Hepatocyte (in vitro differentiated cells): Measurements from ENCODE around the gene CCDC110. TPM values are rescaled to one million over a fixed set of nuclear protein-coding genes. Genes with fewer than 3 reads are reported as not detected.

ENCODE experiments used
- DNase-seq: peaks from one replicate; pipeline ENCODE4 v3.0.0-alpha.2; 2016; ENCODE audit warnings: low spot score
- H2AFZ ChIP-seq: fragments of 200-600 bp; sonication (generic); 2 replicates; pipeline ENCODE4 v1.6.0; 2016; ENCODE audit warnings: antibody characterized with exemption, mild to moderate bottlenecking
- H3K27ac ChIP-seq: fragments of 200-600 bp; sonication (generic); 2 replicates; pipeline ENCODE4 v1.5.1; 2016; ENCODE audit warnings: mild to moderate bottlenecking
- H3K27me3 ChIP-seq: fragments of 200-600 bp; sonication (generic); 2 replicates; pipeline ENCODE4 v1.6.1; 2016
- H3K36me3 ChIP-seq: fragments of 200-600 bp; sonication (generic); replicated peaks from 2 replicates; pipeline ENCODE4 v1.5.1; 2016; ENCODE audit warnings: low read depth; ENCODE audit not compliant: insufficient read depth
- H3K4me1 ChIP-seq: fragments of 200-600 bp; sonication (generic); 2 replicates; pipeline ENCODE4 v1.5.1; 2016; ENCODE audit warnings: mild to moderate bottlenecking, moderate library complexity; ENCODE audit not compliant: insufficient read depth
- H3K4me2 ChIP-seq: fragments of 200-600 bp; sonication (generic); 2 replicates; pipeline ENCODE4 v1.6.0; 2016
- H3K4me3 ChIP-seq: fragments of 200-600 bp; sonication (generic); 2 replicates; pipeline ENCODE4 v1.5.1; 2016; ENCODE audit warnings: mild to moderate bottlenecking
- H3K79me2 ChIP-seq: fragments of 200-600 bp; sonication (generic); 2 replicates; pipeline ENCODE4 v1.6.0; 2017; ENCODE audit warnings: mild to moderate bottlenecking
- H3K9me2 ChIP-seq: fragments of 200-600 bp; sonication (generic); replicated peaks from 2 replicates; pipeline ENCODE4 v1.6.0; 2017; ENCODE audit warnings: mild to moderate bottlenecking; ENCODE audit not compliant: insufficient read depth
- H3K9me3 ChIP-seq: fragments of 200-600 bp; sonication (generic); 2 replicates; pipeline ENCODE4 v1.5.1; 2016; ENCODE audit warnings: low read depth, mild to moderate bottlenecking
- H4K20me1 ChIP-seq: fragments of 200-600 bp; sonication (generic); 2 replicates; pipeline ENCODE4 v1.6.0; 2016; ENCODE audit warnings: mild to moderate bottlenecking; ENCODE audit not compliant: insufficient read depth, poor library complexity, severe bottlenecking
- EZH2 ChIP-seq: fragments of 200-600 bp; sonication (generic); IDR thresholded peaks from 2 replicates; pipeline ENCODE4 v1.6.1; 2016; ENCODE audit warnings: antibody characterized with exemption, mild to moderate bottlenecking, borderline replicate concordance
- EZH2phosphoT487 ChIP-seq: fragments of 200-600 bp; sonication (generic); IDR thresholded peaks from one replicate; pipeline ENCODE4 v1.6.1; 2018; ENCODE audit warnings: antibody characterized with exemption, mild to moderate bottlenecking, low read depth, moderate library complexity; ENCODE audit not compliant: unreplicated experiment, severe bottlenecking
- WGBS: methylation state at CpG from one replicate; pipeline ENCODE4 v1.1.6; 2016; ENCODE audit warnings: low lambda C conversion rate; ENCODE audit errors: missing lambda C conversion rate; 5-methylcytosine and 5-hydroxymethylcytosine counted together
- polyA plus RNA-seq: library from polyadenylated mRNA; unstranded; fragments of >200 nt; fragmentation: Nextera tagmentation; extraction: Ambion mirVana; gene quantifications from 2 replicates; pipeline ENCODE4 v1.2.1, GENCODE V29; 2016
- total RNA-seq: library from RNA; depleted of rRNA; stranded (reverse); fragments of >200 nt; gene quantifications from 2 replicates; pipeline ENCODE4 v1.2.3, GENCODE V29; 2014
- TF ChIP-seq, protein P1 (sequence below): fragments of 200-600 bp; sonication (generic); IDR thresholded peaks from 2 replicates; pipeline ENCODE4 v1.5.1; 2016; ENCODE audit warnings: antibody characterized with exemption, mild to moderate bottlenecking; ENCODE audit not compliant: poor library complexity

Gene CCDC110
- total RNA-seq (0.73 and 3.0 TPM in 2 replicates), polyA plus RNA-seq (0.16 and 1.8 TPM in 2 replicates)

DNA sequence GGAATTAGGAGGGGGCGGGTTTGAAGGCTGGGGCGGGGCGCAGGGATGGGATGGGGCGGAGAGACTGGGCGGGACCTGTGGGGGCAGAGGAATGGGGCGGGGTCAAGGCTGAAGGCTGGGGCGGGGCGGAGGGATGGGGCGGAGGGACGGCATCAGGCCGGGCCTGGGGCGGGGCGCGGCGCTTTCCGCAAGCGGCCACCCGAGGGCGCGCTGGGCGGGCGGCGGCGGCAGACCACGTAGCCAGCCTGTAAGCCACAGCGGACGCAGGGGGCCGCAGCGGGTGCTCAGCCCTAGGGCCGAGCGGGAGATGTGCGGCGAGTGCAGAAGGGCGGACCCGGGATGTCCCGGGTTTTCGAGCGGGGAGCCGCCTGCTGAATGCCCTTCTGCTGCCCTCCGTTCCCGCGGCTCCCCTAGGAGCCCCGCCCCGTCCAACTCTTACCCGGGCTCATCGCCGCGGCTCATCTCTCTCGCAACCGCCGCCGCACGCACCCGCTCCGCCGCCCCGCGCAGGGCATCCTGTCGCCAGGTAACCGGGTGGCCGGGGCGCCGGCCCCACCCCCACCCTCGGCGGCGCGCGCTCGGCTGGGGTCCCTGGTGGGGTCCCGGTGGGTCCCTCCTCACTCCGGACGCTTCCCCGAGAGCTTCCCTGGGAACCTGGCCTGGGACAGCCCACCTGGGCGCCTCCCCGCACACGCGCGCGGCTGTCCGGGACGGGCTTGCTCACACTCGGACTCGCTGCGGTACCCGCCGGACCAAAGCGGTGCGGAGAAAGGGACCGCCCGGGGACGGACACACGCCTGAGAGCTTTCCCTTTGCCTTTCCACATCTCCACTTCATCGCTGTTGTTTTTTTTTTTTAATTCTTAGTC lies at the start of gene CCDC110:
Gene CCDC110 (minus strand): TSS at position 499 of the 868 bp plus-strand sequence. CDS start 50 bp downstream, at position 449.
- peak within 1 kb of the TSS; percentile 96 for H3K4me2 ChIP-seq
- no peaks in the 10 kb centered on the region for H3K9me2 ChIP-seq
- under 1% methylated on average over 35 of the region's 93 CpGs for WGBS
- peaks cover 5% of the 10 kb centered on the region for H3K27me3 ChIP-seq
- peak; percentile 98 for DNase-seq
- no peaks in the 10 kb centered on the region for H4K20me1 ChIP-seq
- H3K79me2 ChIP-seq, result no peaks in the 10 kb centered on the region
- no peaks in the 10 kb centered on the region for H3K9me3 ChIP-seq
- H3K27ac ChIP-seq, result peak within 1 kb of the TSS; percentile 31
- H2AFZ ChIP-seq, result peak within 1 kb of the TSS; percentile 99
- no peaks in the 10 kb centered on the region for H3K36me3 ChIP-seq
- TF ChIP-seq, protein P1, sequence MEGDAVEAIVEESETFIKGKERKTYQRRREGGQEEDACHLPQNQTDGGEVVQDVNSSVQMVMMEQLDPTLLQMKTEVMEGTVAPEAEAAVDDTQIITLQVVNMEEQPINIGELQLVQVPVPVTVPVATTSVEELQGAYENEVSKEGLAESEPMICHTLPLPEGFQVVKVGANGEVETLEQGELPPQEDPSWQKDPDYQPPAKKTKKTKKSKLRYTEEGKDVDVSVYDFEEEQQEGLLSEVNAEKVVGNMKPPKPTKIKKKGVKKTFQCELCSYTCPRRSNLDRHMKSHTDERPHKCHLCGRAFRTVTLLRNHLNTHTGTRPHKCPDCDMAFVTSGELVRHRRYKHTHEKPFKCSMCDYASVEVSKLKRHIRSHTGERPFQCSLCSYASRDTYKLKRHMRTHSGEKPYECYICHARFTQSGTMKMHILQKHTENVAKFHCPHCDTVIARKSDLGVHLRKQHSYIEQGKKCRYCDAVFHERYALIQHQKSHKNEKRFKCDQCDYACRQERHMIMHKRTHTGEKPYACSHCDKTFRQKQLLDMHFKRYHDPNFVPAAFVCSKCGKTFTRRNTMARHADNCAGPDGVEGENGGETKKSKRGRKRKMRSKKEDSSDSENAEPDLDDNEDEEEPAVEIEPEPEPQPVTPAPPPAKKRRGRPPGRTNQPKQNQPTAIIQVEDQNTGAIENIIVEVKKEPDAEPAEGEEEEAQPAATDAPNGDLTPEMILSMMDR, result peak; percentile 69
- no peak for TF ChIP-seq EZH2phosphoT487
- no peaks in the 10 kb centered on the region for H3K4me1 ChIP-seq
- peak within 1 kb of the TSS; percentile 86 for H3K4me3 ChIP-seq

- Histone ChIP-seq H3K79me2 (no peaks in the 10 kb centered on the region), H3K27me3 (no peaks in the 10 kb centered on the region), H3K36me3 (no peaks in the 10 kb centered on the region), H3K9me2 (no peaks in the 10 kb centered on the region), H3K27ac (no peak overlapping the region), H3K9me3 (no peaks in the 10 kb centered on the region), H2AFZ (no peak overlapping the region), H3K4me3 (no peak overlapping the region), H4K20me1 (no peaks in the 10 kb centered on the region), H3K4me2 (no peak overlapping the region), H3K4me1 (no peaks in the 10 kb centered on the region)
- 51% methylated on average over 4 of the region's 4 CpGs for WGBS
- TF ChIP-seq, protein P1, result no peak
- TF ChIP-seq EZH2phosphoT487, result no peak
- TF ChIP-seq EZH2, result no peak
- DNase-seq, result peak; percentile 36
Measured at GRCh38 chr4:185520119-185520518, 48.6 kb upstream of the CCDC110 start.

- Histone ChIP-seq H3K4me3 (no peak overlapping the region), H3K79me2 (no peaks in the 10 kb centered on the region), H3K27me3 (no peaks in the 10 kb centered on the region), H4K20me1 (no peaks in the 10 kb centered on the region), H2AFZ (no peak overlapping the region), H3K4me1 (no peaks in the 10 kb centered on the region), H3K4me2 (no peak overlapping the region), H3K27ac (no peak overlapping the region), H3K9me3 (no peaks in the 10 kb centered on the region), H3K9me2 (no peaks in the 10 kb centered on the region), H3K36me3 (no peaks in the 10 kb centered on the region)
- 73% methylated on average over 1 of the region's 1 CpG for WGBS
- TF ChIP-seq, protein P1, result no peak
- no peak for TF ChIP-seq EZH2phosphoT487
- TF ChIP-seq EZH2, result no peak
- DNase-seq, result no peak
Measured at GRCh38 chr4:185518494-185518893, 47.0 kb upstream of the CCDC110 start.
